Erythroblast (primary cell): ENCODE measurements around the gene E2F8.

Experiments
- GATA1 ChIP-seq: IDR thresholded peaks from 2 replicates; pipeline ENCODE4 v1.6.1; 2011; ENCODE audit warnings: low read depth, mild to moderate bottlenecking, control low read depth, low read length, moderate library complexity
- POLR2A ChIP-seq: IDR thresholded peaks from 2 replicates; pipeline ENCODE4 v1.6.1; 2011; ENCODE audit warnings: mild to moderate bottlenecking, low read length

DNA sequence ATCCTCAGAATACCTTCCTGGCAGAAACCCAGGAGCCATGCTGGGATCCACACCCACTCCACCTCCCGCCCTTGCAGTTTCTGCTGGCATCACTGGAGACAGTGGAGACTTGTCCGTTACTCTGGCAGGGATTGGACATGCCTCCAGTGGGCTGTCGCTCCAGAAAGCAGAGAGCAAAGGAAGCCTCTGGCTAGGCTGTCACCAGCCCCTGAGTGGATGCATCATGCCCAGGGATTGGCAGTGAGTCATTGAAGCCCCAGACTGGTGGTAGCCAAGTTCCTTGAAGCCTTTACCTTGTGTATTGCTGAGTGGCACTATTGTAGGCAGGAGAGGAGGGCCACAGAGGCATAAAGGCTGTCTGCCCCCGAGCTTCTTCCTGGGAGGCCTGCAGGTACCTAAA, 34.8 kb upstream of the E2F8 start:
- TF ChIP-seq POLR2A (no peak), GATA1 (no peak)
